Lower lobe of right lung (tissue), 2 donors: ENCODE data around the gene CHRND. TPM values are rescaled to one million over a fixed set of nuclear protein-coding genes. Genes with fewer than 3 reads are reported as not detected.
A peak's percentile ranks its signal among the peaks of the same experiment; 100 is the strongest.

Experiments used
- ATAC-seq, 2 donors: fragments of 200-7000 bp; cut with Tn5 transposase; one replicate each; pipeline ENCODE4 v1.9.1; 2020 to 2022; ENCODE audit warnings: mild to moderate bottlenecking in 2 of 2, moderate library complexity in 2 of 2
- DNase-seq: peaks from one replicate; pipeline ENCODE4 v3.0.0-alpha.2; 2020
- H3K27ac ChIP-seq: fragments of 200-600 bp; one replicate; pipeline ENCODE4 v1.8.0; 2022
- H3K27me3 ChIP-seq: fragments of 200-600 bp; one replicate; pipeline ENCODE4 v1.8.0; 2022; ENCODE audit warnings: low read depth
- H3K36me3 ChIP-seq: fragments of 200-600 bp; one replicate; pipeline ENCODE4 v1.8.0; 2022; ENCODE audit warnings: mild to moderate bottlenecking
- H3K4me1 ChIP-seq: fragments of 200-600 bp; one replicate; pipeline ENCODE4 v1.8.0; 2022
- H3K4me3 ChIP-seq: fragments of 200-600 bp; one replicate; pipeline ENCODE4 v1.8.0; 2022; ENCODE audit warnings: mild to moderate bottlenecking
- H3K9me3 ChIP-seq: fragments of 200-600 bp; one replicate; pipeline ENCODE4 v1.8.0; 2022
- intact Hi-C: fragments of 100-400 bp; cut with DNase I; formaldehyde crosslinking; loops from one replicate; pipeline ENCODE4 v1.11.0; 2022
- total RNA-seq: library from RNA; stranded (reverse); fragmentation: NEBNext Ultra II Directional; extraction: Animal tissue kit (Norgen Biotek cat#: 25700); gene quantifications from one replicate; pipeline ENCODE4 v1.2.1, GENCODE V29; 2021
- TF ChIP-seq, protein P1 (sequence below): fragments of 200-600 bp; IDR thresholded peaks from one replicate; pipeline ENCODE4 v1.8.0; 2022; ENCODE audit warnings: antibody characterized with exemption, mild to moderate bottlenecking
- donor health status: DM: no; HTN: yes; CAD: no; lungs with severe emphysema.

CHRND gene
- total RNA-seq, 1 donor from 2014 or later, result not detected

DNA sequence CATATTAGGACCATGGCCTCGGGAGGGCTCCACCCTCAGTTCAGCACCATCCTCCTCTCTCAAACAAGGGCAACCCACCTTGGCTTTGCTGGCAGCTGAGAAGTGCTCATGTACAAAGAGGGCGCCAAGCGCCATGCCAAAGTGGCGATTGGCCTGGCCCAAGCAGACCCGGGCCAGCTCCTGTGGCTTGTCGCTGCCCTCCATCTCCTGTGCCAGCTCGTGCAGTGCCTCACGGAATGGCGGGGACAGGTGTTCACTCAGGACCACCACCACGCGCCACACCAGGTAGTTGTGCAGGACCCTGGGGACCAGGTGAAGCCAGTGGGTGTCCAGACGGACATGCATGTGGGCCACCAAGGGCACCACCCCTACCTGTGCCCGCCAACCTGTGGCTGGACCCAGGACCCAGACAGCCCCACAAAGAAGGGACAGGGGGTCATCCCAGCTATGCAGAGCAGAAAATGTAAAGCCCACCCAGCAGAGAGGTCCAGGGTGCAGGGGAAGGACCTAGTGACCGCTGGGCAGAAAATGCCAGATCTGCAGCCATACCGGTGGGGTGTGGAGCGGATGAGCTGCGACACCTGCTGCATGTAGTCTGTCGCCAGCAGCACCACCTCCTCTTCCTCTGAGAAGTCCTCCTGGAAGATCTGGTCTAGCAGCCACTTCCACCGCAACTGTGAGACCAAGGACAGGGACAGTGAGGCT lies 41.9 kb upstream of the CHRND start:
- ATAC-seq (no peak), DNase-seq (peak; percentile 36)
- Histone ChIP-seq H3K9me3 (no peaks in the 10 kb centered on the region), H3K36me3 (no peaks in the 10 kb centered on the region), H3K4me1 (peaks cover 8% of the 10 kb centered on the region), H3K4me3 (no peak overlapping the region), H3K27ac (no peak overlapping the region), H3K27me3 (peaks cover 69% of the 10 kb centered on the region)
- intact Hi-C loops, result no loop called here
- TF ChIP-seq, protein P1, sequence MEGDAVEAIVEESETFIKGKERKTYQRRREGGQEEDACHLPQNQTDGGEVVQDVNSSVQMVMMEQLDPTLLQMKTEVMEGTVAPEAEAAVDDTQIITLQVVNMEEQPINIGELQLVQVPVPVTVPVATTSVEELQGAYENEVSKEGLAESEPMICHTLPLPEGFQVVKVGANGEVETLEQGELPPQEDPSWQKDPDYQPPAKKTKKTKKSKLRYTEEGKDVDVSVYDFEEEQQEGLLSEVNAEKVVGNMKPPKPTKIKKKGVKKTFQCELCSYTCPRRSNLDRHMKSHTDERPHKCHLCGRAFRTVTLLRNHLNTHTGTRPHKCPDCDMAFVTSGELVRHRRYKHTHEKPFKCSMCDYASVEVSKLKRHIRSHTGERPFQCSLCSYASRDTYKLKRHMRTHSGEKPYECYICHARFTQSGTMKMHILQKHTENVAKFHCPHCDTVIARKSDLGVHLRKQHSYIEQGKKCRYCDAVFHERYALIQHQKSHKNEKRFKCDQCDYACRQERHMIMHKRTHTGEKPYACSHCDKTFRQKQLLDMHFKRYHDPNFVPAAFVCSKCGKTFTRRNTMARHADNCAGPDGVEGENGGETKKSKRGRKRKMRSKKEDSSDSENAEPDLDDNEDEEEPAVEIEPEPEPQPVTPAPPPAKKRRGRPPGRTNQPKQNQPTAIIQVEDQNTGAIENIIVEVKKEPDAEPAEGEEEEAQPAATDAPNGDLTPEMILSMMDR, result no peak

DNA sequence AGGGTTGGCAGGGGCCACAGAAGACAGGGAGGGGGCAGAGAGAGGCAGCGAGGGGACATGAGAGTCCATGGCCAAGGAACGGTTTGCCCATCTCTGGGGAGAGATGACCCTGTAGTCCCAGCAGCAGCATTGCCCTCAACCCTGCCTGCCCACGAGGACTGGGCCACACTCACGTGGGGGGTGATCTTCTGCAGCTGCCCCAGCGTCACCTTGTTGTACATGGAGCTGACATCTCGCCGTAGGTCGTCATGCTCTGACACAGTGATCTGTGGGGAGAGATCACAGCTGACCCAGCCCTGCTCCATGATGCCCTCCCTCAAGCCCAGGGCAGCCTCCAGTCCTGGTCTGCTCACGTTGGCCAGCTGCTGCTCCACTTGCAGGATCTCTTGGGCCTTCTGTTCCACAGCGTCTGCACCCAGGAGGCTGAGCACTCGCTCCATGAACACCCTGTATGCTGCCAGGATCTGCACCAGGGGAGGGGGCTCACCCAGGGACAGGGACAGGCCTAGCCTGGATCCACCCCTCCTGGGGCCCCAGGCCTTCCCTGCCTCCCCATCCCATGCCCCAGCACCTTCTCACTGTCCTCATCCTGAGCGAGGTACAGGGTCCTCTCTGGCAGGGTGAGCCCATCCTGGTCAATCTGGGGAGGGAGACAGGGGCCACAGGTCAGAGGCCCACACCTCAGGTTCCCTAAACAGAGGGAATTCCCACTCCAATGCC lies 41.2 kb upstream of the CHRND start:
- peak; percentile 20 for DNase-seq
- intact Hi-C loops, result no loop called here
- Histone ChIP-seq H3K9me3 (no peaks in the 10 kb centered on the region), H3K27me3 (peaks cover 74% of the 10 kb centered on the region), H3K4me3 (no peak overlapping the region), H3K27ac (no peak overlapping the region), H3K4me1 (peaks cover 8% of the 10 kb centered on the region), H3K36me3 (no peaks in the 10 kb centered on the region)
- ATAC-seq, result no peak
- TF ChIP-seq, protein P1, result no peak

DNA sequence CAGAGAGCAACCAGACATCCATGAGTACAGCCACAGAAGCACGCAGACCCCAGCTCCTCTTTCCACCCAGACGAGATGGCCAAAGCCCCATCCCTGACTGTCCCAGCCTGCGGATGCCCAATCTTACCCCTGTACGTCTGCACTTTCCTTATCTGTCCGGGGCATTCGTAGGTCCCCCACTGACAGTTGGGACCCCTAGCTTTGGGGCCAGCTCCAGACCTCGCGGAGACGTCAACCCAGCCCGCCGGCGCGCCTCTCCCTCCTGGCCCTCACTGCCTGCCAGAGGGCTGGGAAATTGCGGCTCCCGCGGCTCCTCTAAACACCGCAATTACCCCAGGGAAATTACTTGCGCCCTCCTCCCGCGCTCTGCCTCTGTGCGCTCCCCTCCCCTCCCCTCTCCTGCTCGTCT lies 40.6 kb upstream of the CHRND start:
- DNase-seq (peak; percentile 23), ATAC-seq (no peak)
- Histone ChIP-seq H3K36me3 (no peaks in the 10 kb centered on the region), H3K9me3 (no peaks in the 10 kb centered on the region), H3K27ac (no peak overlapping the region), H3K4me1 (peaks cover 8% of the 10 kb centered on the region), H3K4me3 (no peak overlapping the region), H3K27me3 (peaks cover 77% of the 10 kb centered on the region)
- intact Hi-C loops, result no loop called here
- TF ChIP-seq, protein P1, result no peak

DNA sequence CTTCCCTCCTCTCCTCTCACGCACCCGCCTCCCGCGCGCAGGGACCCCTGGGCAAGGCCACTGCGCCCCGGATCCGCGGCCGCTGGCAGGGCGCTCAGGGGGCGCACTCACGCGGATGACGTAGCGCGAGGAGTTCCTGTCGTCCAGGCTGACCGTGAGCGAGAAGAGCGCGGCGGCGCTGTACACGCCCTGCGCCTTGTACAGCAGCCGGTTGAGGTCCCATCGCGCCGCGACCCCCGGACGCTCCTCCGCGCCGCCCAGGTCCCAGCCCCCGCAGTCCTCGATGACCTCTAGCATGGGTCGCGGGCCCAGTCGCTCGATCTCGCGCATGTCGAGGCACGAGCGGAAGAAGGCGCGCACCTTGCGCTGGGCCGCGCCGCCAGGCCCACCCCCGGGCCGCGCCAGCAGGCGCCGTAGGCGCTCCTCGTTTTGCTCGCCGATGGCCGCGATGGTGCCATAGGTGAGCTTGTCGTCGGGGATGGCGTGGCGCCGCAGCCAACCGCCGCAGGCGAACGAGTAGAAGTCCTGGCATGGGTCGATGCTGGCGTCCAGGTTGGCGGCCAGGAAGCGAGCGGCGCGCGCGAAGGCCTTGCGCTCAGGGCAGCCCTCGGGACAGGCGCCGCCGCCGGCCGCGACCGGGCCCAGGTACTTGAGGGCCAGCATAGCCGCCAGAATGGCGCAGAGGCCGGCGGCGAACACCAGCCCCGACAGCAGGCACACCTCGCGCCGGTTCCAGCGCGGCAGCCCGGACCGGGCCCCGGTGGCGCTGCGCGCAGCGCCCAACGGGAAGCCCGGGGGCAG lies 40.0 kb upstream of the CHRND start:
- intact Hi-C loops, result no loop called here
- ATAC-seq (no peak), DNase-seq (peak; percentile 43)
- Histone ChIP-seq H3K27me3 (peaks cover 82% of the 10 kb centered on the region), H3K4me1 (peaks cover 8% of the 10 kb centered on the region), H3K4me3 (no peak overlapping the region), H3K27ac (no peak overlapping the region), H3K9me3 (no peaks in the 10 kb centered on the region), H3K36me3 (no peaks in the 10 kb centered on the region)
- TF ChIP-seq, protein P1, result no peak

DNA sequence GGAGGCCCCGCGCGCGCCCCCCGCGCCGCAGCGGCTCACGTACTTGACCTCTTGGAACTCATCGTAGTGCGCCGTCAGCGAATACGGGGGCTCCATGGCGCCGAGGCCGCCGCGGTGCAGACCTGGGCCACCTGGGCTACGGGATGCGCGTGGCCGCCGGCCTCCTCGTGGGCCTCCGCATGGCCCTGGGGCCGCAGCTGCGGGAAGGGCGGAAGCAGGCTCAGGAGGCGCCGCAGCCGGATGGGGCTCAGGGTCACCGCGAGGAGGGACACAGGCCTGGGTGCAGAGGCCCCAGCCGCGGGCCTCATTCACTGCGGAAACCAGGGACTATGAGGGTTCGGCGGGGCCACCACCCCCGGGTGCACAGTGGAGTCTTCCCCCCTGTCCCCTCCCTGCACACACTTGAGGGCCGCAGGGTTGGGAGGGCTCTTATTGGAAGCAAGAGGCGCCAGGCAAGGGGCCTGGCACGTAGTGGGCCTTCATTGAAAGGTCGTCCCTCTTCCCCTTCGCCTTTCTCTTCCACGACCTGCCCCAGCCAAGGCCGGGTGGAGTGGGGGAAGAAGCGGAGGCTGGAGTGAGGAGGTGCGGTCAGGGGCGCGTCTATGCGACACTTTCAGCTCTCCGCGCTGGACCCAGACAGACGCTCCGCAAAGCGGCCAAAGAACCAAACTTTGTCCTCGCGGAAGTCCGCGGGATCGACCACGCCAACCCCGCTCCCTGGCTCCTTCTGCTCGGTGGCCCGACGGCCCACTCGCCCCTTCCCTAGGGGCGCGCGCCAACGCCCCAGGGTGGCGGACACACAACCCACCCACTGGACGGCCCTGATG lies 39.2 kb upstream of the CHRND start:
- peaks cover 82% of the 10 kb centered on the region for H3K27me3 ChIP-seq
- no peaks in the 10 kb centered on the region for H3K9me3 ChIP-seq
- TF ChIP-seq, protein P1, result no peak
- peak overlapping the region; percentile 11 for H3K4me3 ChIP-seq
- no peak overlapping the region for H3K27ac ChIP-seq
- DNase-seq, result peak; percentile 42
- ATAC-seq, result no peak
- intact Hi-C loops, result no loop called here
- peaks cover 8% of the 10 kb centered on the region for H3K4me1 ChIP-seq
- no peaks in the 10 kb centered on the region for H3K36me3 ChIP-seq
